GM18867 (cell line): Measurements from ENCODE around the gene PDSS2.
"Not testable (repeated sequence)": the region's sequence is repeated elsewhere in the genome, so short reads cannot be mapped to it uniquely, and the experiment has no call there.

Experiments
- ATAC-seq: cut with Tn5 transposase; IDR thresholded peaks from one replicate; pipeline ENCODE4 v1.9.1; 2021; ENCODE audit warnings: mild to moderate bottlenecking, moderate library complexity; ENCODE audit not compliant: unreplicated experiment

Gene PDSS2

DNA sequence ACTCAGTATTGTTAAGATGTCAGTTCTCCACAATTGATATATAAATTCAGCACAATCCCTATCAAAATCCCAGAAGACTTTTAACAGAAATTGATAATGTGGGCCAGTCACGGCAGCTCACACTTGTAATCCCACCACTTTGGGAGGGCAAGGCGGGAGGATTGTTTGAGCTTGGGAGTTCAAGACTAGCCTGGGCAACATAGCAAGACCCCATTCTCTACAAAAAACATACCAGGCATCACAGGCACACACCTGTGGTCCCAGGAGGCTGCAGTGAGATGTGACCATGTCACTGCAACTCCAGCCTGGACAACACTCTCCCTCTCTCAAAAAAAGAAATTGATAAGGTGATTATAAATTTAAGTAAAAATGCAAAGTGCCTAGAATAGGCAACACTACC is 90.9 kb downstream of the PDSS2 start:
- ATAC-seq: no peak

GRCh38 chr6:107364173-107364572 is 95.2 kb downstream of the PDSS2 start:
- ATAC-seq: not testable (repeated sequence)

DNA sequence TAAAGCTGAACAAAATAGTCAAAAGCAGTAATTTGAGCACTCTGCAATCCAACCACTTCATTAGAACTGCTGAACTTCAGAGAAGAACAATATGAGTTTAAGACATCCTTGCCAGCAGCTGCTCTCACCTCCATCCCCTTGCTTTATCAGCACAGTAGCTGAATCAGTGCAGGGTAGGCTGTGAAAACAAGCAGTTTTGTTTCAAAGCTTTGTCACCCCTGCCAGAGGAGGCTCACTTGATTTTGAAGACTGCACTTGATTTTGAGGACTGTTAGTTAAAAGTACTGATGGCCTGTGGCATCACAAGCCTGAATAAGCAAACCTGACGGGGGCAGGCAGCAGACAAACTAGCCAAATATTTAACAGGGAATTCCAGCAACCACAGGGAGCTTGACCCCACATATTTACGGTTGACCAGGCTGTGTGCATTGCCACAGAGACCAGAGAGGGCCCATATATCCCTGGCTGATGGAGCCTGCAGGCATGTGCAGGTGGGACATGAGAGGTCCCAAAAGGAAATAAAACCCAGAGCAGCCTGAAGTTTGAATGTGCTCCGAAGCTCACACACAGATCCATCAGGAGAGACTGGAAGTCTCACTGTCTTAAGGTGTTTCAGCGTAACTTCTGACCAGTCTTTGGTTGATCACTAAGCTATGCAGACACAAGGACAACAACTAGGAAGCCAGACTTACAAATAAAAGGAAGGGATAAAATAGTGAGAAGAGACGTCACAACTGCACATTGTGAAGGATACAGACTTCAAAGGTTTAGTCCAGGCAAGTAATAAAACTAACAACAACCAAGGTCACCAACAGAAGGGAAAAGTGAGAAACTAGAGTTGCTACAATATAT is 97.4 kb downstream of the PDSS2 start:
- no peak for ATAC-seq

- ATAC-seq: no peak
Measured at GRCh38 chr6:107360476-107360875, 98.9 kb downstream of the PDSS2 start.

DNA sequence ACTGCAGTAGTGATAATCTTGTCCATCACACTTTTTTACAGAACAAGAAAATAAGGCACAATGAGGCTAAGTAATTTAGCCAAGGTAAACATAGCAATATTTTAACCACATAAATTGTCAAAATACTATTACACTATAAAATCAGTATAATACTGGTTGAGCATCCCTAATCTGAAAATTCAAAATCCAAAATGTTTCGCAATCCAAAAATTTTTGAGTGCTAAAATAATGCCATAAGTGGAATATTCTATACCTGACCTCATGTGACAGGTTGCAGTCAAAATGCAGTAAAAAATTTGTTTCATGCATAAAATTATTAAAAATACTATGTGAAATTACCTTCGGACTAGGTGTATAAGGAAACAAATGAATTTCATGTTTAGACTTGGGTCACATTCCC is 101.5 kb downstream of the PDSS2 start:
- no peak for ATAC-seq

GRCh38 chr6:107357031-107357430 is 102.3 kb downstream of the PDSS2 start:
- no peak for ATAC-seq

DNA sequence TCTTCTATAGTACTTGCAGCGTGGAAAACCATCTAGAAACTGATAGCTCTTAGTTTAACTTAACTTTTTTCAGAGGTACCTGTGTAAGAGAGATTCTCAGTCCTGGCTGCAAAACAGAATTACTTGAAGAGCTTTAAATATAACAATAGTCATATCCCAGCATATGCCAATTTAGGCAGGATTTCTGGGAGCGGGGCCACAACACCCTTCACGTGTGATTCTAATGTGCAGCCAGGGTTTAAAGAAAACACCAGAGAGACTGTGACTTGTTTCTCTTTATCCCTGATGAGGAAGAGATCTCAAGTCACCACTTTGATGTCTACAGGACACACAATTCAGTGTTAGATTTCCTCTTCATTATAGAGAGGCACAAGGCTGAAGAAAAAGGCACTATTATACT is 103.7 kb downstream of the PDSS2 start:
- no peak for ATAC-seq

- no peak for ATAC-seq
Measured at GRCh38 chr6:107354451-107354850, 104.9 kb downstream of the PDSS2 start.

GRCh38 chr6:107353773-107354382 is 105.5 kb downstream of the PDSS2 start:
- ATAC-seq: no peak

DNA sequence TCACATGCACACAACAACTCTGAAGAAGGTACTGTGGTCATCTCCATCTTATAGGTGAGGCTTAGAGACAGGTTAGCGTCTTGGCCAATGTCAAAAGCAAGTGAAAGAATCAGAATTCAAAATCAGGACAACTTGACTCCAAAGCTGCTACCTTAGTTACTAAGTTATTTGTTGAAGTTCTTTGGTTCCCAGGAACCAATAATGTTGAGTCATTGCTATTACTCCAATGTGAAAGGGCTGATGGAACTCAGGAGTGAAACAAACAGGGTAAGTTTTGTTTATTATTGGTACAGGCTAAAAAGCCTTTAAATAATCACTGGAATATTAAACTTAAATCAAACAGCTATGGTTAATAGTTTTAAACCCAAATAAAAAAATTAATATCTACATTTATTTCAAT is 111.1 kb downstream of the PDSS2 start:
- ATAC-seq: no peak

GRCh38 chr6:107345393-107345792 is 114.0 kb downstream of the PDSS2 start:
- no peak for ATAC-seq

- no peak for ATAC-seq
Measured at GRCh38 chr6:107344981-107345380, 114.4 kb downstream of the PDSS2 start.

- ATAC-seq: no peak
Measured at GRCh38 chr6:107344383-107344782, 115.0 kb downstream of the PDSS2 start.

- ATAC-seq: no peak
Measured at GRCh38 chr6:107342144-107342543, 117.2 kb downstream of the PDSS2 start.

- no peak for ATAC-seq
Measured at GRCh38 chr6:107340881-107341280, 118.5 kb downstream of the PDSS2 start.

DNA sequence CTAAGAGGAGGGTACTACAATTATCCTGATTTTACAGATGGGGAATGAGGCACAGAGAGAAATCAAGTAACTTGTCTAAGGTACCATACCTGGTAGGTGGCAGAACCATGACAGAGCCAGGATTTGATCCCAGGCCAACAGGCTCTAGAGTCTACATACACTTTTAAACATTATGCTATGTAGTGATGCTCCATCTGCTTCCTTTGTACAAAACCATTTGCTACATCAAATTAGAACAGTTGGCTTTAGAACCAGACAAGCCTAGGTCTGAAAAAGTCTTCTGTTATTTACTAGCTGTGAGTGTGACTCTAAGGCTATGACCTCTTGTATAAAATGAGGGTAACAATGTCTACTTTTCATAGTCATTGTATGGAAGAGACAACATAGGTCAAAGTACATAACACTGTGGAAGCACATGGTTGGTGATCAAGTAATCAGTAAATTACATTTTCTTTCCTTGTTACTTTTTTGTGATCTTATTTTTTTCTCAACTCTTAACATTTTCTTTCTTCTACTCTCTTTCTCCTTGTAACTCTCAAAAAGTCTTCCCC is 122.1 kb downstream of the PDSS2 start:
- no peak for ATAC-seq

- no peak for ATAC-seq
Measured at GRCh38 chr6:107334026-107334425, 125.3 kb downstream of the PDSS2 start.

- no peak for ATAC-seq
Measured at GRCh38 chr6:107333491-107333890, 125.9 kb downstream of the PDSS2 start.

DNA sequence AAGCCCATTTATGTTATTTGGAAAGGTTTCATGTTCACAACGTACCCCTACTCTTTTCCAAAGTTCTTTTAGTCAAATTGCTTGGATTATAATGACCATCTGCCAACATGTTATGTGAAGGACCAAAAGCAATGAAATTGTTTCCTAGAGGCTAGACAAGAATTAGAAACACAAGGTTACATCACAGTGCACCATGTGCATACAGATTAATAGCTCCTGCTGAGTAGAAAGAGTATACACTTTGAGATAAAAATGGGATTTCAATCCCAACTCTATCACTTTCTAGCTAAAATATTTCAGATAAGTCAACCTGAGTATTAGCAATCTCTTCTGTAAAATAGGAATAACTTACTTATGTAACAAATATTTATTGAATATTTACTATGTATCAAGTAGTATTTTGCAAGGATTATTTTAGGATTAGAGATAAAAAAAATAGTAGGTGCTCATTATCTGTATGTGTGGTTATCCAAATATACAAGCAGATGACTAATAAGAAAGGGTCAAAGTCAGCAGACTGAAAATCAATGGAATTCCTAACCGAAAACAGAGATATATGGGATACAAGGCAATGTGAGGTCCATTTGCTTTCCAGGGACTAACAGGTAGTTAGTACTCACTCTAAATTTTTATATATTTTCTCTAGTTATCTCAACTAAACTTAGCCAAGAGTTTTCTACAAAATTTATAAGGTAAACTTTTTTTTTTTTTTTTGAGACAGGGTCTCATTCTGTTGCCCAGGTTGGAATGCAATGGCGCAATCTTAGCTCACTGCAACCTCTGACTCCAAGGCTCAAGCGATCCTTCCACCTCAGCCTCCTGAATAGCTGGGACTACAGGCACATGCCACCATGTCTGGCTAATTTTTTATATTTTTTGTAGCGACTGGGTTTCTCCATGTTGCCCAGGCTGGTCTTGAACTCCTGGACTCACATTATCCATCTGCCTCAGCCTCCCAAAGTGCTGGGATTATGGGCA is 127.7 kb downstream of the PDSS2 start:
- no peak for ATAC-seq

GRCh38 chr6:107330168-107330567 is 129.2 kb downstream of the PDSS2 start:
- peak; percentile 99 for ATAC-seq
